SH-SY5Y (cell line): ENCODE measurements around the gene ITGB4.

Source experiments
- GATA2 ChIP-seq: IDR thresholded peaks from 2 replicates; pipeline ENCODE4 v1.6.1; 2011; ENCODE audit warnings: mild to moderate bottlenecking, low read depth, low read length
- GATA3 ChIP-seq: IDR thresholded peaks from 2 replicates; pipeline ENCODE4 v1.6.1; 2011; ENCODE audit warnings: low read depth, mild to moderate bottlenecking, low read length, moderate library complexity

DNA sequence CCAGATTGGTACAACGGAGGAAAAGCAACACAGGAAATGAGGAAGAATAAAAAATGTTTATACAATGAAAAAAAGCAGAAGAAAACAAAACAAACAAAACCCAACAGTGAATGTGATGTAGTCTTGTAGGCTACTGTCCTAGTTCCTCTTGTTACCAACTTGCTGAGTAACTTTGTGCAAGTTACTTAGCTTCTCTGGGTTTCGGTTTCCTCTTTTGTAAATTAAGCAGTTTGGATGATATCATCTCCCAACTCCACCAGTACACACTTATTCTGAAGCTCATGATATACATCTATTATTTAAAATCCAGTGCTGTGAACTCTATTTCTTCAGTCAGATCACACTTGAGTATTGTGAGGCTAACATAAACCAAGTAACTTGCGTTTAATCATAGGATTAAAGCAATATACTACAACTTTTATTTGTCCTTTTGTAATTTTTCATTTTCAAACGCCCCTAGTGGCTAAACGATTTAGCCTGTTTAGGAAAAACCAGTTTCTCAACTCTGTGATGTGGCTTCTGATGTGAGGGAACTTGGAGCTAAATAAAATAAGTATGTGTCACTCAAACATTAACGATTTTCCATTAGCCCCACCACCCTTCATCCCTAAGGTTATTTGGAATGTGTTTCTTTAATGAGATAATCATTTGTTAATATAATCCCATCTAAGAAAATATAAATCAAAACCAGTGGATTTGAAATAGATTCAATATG lies 62.0 kb downstream of the ITGB4 start:
- TF ChIP-seq GATA2 (no peak), GATA3 (no peak)
